T-helper 17 cell (primary cell): ENCODE data around the gene ZNF74. TPM values are rescaled to one million over a fixed set of nuclear protein-coding genes. Genes with fewer than 3 reads are reported as not detected.

Experiments
- ATAC-seq: fragments of 150-1000 bp; cut with Tn5 transposase; 2 replicates; pipeline ENCODE4 v1.10.0; 2021; ENCODE audit warnings: mild to moderate bottlenecking, moderate library complexity
- DNase-seq, 3 donors: peaks; one replicate each; pipeline versions ENCODE4 v3.0.0 to v3.0.0-alpha.2; 2020 to 2021
- H3K9me3 ChIP-seq: one replicate; pipeline ENCODE4 v1.7.0; 2013; ENCODE audit warnings: low read length, mild to moderate bottlenecking; ENCODE audit not compliant: control insufficient read depth, poor library complexity, severe bottlenecking
- H3K27ac Mint-ChIP-seq: one replicate; pipeline ENCODE4 v1.8.0; 2022; ENCODE audit warnings: mild to moderate bottlenecking, moderate library complexity, mixed read lengths
- H3K27me3 Mint-ChIP-seq: one replicate; pipeline ENCODE4 v1.8.0; 2022; ENCODE audit warnings: mixed read lengths
- H3K36me3 Mint-ChIP-seq: one replicate; pipeline ENCODE4 v1.8.0; 2022; ENCODE audit warnings: low read depth, mixed read lengths
- H3K4me1 Mint-ChIP-seq: one replicate; pipeline ENCODE4 v1.8.0; 2022; ENCODE audit warnings: mild to moderate bottlenecking, mixed read lengths
- H3K4me3 Mint-ChIP-seq: one replicate; pipeline ENCODE4 v1.8.0; 2022; ENCODE audit warnings: mild to moderate bottlenecking, moderate library complexity, mixed read lengths
- total RNA-seq, 4 donors: library from RNA in 2 of 4; stranded (reverse) in 2 of 4; gene quantifications; one replicate each; pipeline ENCODE4 v1.2.3 and lab custom pipeline; 2022 to 2026

ZNF74 gene
- total RNA-seq, 2 donors from 2014 or later = 5.2 to 5.6 TPM

DNA sequence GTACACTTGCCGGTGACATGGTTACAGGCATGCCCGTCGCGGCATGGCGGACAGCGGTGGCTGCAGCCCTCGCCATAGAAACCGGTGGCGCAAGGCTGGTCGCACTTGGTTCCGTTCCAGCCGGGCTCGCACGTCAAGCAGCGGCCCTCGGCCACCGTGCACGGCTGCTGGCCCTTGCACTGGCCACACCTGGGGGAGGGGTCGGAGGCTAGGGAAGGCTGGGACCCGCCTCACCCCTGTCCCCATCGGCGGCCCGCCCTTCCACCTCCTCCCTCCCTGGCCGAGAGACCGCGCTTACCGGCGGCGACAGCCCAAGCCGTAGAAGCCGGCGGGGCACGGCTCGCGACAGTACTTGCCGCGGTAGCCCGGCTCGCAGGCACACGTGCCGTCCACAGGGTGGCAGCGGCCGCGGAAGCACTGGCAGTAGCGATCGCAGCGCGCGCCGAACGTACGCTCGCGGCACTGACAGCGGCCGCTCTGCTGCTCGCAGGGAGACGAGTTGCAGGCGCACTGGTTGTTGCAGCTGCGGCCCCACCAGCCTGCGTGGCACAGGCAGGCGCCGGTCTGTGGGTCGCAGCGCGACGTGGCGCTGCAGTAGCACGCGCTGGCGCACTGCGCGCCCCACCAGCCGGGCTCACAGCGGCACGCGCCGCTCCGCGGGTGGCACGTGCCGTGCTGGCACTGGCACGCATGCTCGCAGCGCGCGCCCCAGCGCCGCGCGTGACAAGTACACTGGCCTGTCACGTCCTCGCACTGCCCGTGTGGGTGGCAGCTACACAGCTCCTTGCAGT lies 37.0 kb downstream of the ZNF74 start:
- Mint-ChIP-seq H3K36me3 (peaks cover 3% of the 10 kb centered on the region), H3K27ac (no peak overlapping the region), H3K4me3 (peak overlapping the region; percentile 93), H3K27me3 (peaks cover 31% of the 10 kb centered on the region), H3K4me1 (peaks cover 22% of the 10 kb centered on the region)
- no peaks in the 10 kb centered on the region for H3K9me3 ChIP-seq
- DNase-seq = peak; percentile 45 to 54 (median 53)
- peak; percentile 70 for ATAC-seq

DNA sequence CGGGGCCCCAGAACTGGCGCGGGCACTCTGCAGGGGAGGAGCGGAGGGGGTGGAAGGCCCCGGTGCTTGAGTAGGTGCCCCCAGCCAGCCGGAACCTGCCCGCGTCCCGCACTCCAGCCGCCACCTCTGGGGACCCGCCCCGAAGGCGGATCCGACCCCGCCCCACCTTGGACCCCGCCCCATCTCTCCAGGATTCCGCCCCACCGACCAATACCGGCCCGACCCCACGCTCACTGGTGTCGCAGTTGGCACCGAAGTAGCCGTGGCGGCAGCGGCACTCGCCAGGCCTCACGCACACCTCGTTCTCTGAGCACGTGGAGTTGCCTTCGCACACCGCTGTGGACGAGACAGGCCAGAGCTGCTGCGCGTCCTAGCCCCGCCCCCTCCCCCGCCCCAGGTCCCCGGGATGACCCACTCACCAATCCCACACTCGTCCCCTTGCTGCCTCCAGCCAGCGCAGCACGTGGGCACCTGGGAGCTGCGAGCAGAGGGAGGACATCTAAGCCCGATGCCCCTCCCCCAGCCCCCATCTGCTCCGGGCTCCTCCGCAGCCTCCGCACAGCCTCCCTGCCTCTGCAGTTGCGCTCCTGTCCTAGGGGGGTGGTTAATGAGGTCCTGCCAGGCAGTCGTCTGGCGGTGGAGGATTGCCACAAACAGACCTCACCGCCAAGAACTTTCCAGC lies 37.7 kb downstream of the ZNF74 start:
- Mint-ChIP-seq H3K27ac (no peak overlapping the region), H3K36me3 (peaks cover 3% of the 10 kb centered on the region), H3K27me3 (peaks cover 32% of the 10 kb centered on the region), H3K4me1 (peaks cover 22% of the 10 kb centered on the region), H3K4me3 (peak overlapping the region; percentile 93)
- DNase-seq (no peak), ATAC-seq (no peak)
- no peaks in the 10 kb centered on the region for H3K9me3 ChIP-seq

DNA sequence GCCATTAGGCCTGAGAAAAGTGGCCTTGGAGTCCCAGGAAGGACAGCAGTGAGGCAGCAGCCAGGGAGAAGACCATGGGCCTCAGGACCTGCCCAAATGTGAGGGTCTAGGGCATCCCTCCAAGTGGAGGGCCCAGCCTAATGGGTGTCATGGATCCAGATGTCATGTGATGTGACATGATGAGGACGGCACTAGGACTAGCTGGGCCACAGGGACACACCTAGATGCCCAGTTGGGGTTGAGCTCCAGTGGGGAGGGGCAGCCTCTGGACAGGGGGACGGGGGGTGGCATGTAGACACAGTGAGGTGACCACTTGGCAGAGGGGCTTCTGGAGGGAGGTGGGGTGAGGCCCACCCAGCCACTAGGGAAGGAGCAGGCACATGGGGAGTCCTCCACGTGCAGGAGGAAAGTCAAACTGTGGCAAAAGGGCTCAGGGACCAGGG lies 38.3 kb downstream of the ZNF74 start:
- Mint-ChIP-seq H3K27me3 (peaks cover 34% of the 10 kb centered on the region), H3K27ac (no peak overlapping the region), H3K4me1 (peaks cover 25% of the 10 kb centered on the region), H3K4me3 (peak overlapping the region; percentile 83), H3K36me3 (peaks cover 3% of the 10 kb centered on the region)
- no peaks in the 10 kb centered on the region for H3K9me3 ChIP-seq
- DNase-seq (no peak), ATAC-seq (no peak)

DNA sequence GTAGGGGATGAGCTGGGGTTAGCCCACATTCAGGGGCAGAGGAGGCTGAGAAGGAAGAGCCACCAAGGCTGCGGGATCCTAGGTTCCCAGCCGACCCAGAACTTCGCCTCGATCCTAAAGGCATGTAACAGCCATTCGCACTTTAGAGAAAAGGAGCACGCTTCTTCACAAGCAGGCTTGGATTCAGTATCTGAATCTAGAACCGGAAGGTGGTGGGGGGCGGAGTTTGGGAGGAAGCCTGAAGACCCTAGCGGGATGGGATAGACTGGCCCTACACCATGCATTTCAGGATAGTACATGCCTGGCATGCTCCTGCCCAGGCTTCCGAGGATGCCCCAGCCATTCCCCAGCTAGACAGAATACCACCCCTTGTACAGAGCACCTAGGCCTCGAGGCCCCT lies 39.2 kb downstream of the ZNF74 start:
- peaks cover 3% of the 10 kb centered on the region for H3K36me3 Mint-ChIP-seq
- no peaks in the 10 kb centered on the region for H3K9me3 ChIP-seq
- ATAC-seq (no peak), DNase-seq (no peak)
- peak overlapping the region; percentile 5 for H3K4me3 Mint-ChIP-seq
- peaks cover 35% of the 10 kb centered on the region for H3K27me3 Mint-ChIP-seq
- H3K4me1 Mint-ChIP-seq = peaks cover 27% of the 10 kb centered on the region
- no peak overlapping the region for H3K27ac Mint-ChIP-seq

DNA sequence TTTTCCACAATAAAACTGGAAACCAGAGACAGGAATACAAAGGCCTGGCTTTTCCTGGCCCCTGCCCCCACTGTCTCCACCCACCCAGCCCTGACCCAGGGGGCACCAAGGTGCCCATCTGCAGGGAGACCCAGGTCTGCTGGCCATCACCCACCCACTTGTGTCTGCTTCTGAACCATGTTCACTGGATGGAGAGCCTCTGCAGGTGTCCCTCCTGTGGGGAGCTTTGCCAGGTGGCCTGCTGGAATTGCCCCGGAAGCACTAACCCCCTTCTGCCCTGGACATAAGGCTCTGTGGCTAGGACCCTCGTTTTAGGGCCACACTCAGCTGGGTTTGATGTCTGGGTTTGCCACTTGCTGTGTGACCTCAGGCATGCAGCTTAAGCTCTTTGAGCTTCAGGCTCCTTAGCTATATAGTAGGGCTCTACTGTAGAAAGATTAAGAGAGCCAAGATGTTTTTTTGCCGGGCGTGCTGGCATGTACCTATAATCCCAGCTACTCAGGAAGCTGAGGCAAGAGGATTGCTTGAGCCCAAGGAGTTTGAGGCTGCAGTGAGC lies 39.8 kb downstream of the ZNF74 start:
- H3K4me1 Mint-ChIP-seq = peaks cover 31% of the 10 kb centered on the region
- peaks cover 39% of the 10 kb centered on the region for H3K27me3 Mint-ChIP-seq
- peaks cover 3% of the 10 kb centered on the region for H3K36me3 Mint-ChIP-seq
- DNase-seq = no peak
- H3K27ac Mint-ChIP-seq = no peak overlapping the region
- H3K9me3 ChIP-seq = no peaks in the 10 kb centered on the region
- ATAC-seq = no peak
- H3K4me3 Mint-ChIP-seq = peak overlapping the region; percentile 59

DNA sequence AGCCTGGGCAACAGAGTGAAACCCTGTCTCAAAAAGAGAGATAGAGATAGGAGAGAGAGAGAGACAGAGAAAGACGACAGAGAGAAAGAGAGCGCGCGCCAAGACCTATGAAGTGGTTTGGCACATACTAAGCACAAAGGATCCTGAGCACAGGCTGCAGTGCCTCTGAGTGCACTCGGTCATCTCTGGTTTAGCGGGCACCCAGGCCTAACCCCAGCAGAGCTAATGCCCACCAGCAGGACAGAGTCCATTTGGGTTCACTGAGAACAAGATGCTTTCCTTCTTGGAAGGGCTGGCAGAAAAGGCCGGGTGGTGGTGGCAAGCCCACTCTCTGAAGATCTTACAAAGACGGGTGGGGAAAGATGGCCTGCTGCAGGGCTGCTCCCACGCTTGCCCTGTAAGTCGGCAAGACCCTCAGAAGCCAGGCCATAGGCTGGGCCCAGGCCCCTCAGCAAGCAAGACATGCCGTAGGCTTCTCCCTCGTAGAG lies 40.4 kb downstream of the ZNF74 start:
- Mint-ChIP-seq H3K36me3 (peaks cover 3% of the 10 kb centered on the region), H3K4me3 (peak overlapping the region; percentile 59), H3K4me1 (peaks cover 28% of the 10 kb centered on the region), H3K27me3 (peaks cover 35% of the 10 kb centered on the region), H3K27ac (no peak overlapping the region)
- no peaks in the 10 kb centered on the region for H3K9me3 ChIP-seq
- DNase-seq (no peak), ATAC-seq (no peak)

DNA sequence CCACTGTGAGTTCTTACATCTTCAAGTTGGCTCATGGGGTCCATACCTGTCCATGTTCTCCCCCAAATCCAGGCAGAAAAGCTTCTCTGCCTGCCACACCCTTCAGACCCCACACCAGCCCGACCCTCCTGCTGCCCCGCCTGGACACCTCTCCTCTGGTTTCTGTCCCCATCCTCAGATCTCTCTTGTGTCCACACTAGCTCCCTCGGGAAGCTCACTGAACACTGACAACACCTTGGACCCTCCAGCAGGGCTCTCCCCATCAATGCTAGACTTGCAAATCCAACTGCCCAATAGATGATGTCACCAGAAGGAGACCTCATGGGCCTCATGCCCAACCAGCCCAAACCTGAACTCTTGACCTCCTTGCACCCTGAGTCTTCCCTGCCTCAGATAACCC lies 40.8 kb downstream of the ZNF74 start:
- DNase-seq = no peak
- H3K27ac Mint-ChIP-seq = no peak overlapping the region
- peaks cover 35% of the 10 kb centered on the region for H3K27me3 Mint-ChIP-seq
- ATAC-seq = no peak
- H3K36me3 Mint-ChIP-seq = peaks cover 5% of the 10 kb centered on the region
- H3K9me3 ChIP-seq = no peaks in the 10 kb centered on the region
- peaks cover 30% of the 10 kb centered on the region for H3K4me1 Mint-ChIP-seq
- H3K4me3 Mint-ChIP-seq = peak overlapping the region; percentile 53

DNA sequence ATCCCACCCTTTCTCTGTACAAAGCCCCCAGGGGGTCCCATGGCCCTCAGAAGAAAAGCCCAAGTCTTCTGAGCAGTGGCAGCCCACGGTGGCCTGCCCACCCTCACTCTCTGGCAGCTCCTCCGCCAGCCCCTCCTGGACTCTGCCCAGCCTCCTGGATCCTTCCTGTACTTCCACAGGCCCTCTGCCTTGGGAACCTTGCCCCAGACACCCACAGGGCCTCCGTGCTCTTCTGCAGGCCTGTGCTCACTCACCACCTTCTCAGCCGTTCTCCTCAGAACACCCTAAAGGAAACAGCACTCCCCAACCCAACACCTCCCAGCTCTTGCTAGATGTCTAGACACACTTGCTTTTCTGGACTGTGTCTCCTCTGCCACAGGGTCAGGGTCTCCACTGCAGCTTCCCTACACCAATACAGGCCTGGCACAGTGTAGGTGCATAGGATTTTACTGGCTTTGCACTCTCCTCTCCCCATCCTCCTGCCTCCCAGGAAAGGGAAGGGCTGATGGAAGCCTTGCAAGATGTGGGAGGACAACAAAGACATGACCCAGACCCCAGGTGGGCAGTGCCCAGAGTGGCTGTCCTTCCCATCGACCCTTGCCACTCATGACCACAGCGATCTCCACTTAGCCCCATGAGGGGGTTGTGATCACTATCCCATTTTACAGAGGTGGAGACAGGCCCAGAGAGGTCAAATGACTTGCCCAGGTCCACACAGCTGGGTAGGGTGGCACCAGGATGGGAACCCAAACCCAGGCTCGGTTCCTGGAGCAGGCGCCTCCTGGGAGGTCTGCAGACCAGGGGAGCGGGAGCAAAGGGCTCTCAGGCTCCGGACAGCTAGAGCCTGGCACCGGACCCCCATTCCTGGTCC lies 41.7 kb downstream of the ZNF74 start:
- no peak overlapping the region for H3K27ac Mint-ChIP-seq
- DNase-seq = no peak

DNA sequence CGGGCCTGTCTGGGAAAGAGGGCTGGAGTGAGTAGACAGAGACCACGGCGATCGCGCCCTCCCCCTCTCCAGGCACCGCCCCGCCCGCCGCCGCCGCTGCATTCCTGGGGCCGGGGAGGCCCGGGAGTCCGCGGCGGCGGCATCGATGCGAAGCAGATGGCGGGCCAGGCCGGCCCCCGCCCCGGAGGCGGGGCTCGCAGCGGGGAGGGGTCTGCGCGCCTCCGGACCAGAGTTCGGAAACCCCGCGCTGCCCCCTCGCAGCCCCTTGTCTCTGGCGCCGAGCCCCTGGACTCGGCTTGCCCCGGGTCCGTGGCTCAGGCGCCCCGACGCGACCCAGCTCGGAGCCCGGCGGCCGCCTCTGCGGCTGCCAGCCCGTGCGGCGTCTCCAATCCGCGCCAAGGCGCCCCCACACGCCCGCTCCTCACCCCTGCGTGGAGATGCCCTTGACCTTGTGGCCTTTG lies 42.4 kb downstream of the ZNF74 start:
- peaks cover 35% of the 10 kb centered on the region for H3K27me3 Mint-ChIP-seq
- no peak overlapping the region for H3K27ac Mint-ChIP-seq
- peak; percentile 48 for ATAC-seq
- peaks cover 30% of the 10 kb centered on the region for H3K4me1 Mint-ChIP-seq
- DNase-seq = no peak
- peak overlapping the region; percentile 85 for H3K4me3 Mint-ChIP-seq
- no peaks in the 10 kb centered on the region for H3K9me3 ChIP-seq
- H3K36me3 Mint-ChIP-seq = peaks cover 5% of the 10 kb centered on the region

More for the DNA sequence above, 41.7 kb downstream of the ZNF74 start:
- Mint-ChIP-seq H3K36me3 (peaks cover 5% of the 10 kb centered on the region), H3K4me3 (peak overlapping the region; percentile 70), H3K27me3 (peaks cover 35% of the 10 kb centered on the region), H3K4me1 (peaks cover 30% of the 10 kb centered on the region)
- ATAC-seq = no peak
- H3K9me3 ChIP-seq = no peaks in the 10 kb centered on the region

DNA sequence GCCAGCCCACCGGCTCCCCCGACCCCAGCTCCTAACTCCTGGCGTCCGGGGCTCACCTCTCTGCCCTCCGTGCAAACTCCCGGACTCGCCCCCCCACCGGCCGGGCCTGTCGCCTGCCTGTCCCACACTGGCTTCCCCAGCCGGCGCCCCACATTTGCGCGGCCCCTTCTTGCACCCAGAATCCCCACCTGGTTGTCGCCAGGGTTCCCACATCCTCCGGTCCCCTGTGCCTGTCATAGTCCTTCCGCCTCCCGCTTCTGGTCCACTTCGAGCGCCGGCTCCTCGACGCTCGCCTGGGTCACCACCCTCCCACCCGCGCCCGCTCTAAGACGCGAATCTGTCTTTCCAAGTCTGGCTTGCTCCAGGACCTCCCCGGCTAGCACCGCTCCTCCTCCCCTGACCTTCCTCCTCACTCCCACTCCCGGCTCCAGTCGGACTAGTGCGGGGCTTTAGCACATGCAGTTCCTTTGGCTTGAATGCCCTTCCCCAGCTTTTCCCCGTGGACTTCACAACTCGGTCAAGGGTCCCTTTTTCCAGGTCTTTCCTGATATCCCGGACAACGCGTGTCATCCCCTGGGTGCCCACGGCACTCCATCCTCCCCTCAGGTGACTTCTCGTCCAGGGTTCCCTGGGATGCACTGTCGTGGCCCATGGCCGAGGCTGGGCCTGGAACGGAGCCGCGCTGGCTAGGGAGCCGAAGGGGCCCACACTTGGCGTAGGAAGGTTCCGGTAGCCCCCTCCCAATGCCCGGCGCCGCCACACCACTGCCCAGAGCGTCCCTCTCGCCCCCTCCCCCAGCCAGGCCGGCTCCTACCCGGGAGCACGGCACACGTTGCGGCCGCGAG lies 43.0 kb downstream of the ZNF74 start:
- H3K36me3 Mint-ChIP-seq = peaks cover 5% of the 10 kb centered on the region
- DNase-seq (no peak), ATAC-seq (peak; percentile 49)
- no peaks in the 10 kb centered on the region for H3K9me3 ChIP-seq
- peaks cover 35% of the 10 kb centered on the region for H3K27me3 Mint-ChIP-seq
- peaks cover 30% of the 10 kb centered on the region for H3K4me1 Mint-ChIP-seq
- no peak overlapping the region for H3K27ac Mint-ChIP-seq
- peak overlapping the region; percentile 85 for H3K4me3 Mint-ChIP-seq

DNA sequence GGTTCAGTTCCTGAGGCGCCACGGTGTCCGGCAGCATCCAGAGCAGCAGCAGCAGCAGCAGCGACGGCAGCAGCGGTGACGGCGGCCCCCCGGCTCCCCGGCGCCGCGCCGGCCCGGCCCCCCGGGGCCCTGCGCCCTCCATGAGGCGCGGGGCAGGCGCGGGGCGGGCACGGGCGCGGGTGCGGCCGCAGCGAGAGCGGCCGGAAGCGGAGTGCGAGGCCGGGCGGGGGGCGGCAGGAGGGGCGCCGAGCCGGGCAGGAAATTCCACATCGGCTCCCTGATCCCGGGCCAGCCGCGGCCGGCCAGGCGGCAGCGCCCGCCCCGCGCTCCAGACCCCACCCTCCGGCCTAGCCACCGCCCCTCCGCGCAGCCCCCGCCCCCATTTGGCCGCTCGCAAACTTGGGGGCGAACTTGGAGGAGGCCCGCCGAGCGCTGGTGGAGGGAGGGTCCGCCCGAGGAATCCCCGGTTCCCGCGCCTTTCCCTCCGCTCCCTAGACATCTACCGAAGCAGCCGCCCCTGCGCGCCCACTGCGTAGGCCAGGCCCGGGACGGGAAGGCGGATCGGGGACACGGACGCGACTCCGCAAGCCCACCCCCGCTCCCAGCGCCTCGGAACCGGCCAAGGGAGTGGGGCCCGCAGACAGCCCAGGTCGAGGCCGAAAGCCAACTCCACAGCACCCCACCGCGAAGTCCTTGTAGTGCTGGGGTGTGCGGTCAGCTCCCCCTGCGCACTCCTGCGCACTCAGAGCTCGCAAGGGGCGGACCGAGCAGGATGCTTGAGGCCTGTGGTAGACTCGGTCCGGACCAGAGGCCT lies 43.9 kb downstream of the ZNF74 start, which contains the start of gene SCARF2:
Gene SCARF2 (minus strand): TSS at position 213 of the 814 bp plus-strand sequence. CDS start 71 bp downstream, at position 142.
- Mint-ChIP-seq H3K27me3 (peaks cover 33% of the 10 kb centered on the region), H3K27ac (no peak within 1 kb of the TSS)
- no peak for DNase-seq

More for the DNA sequence above, 43.9 kb downstream of the ZNF74 start, which contains the start of gene SCARF2:
- Mint-ChIP-seq H3K4me3 (peak within 1 kb of the TSS; percentile 85), H3K4me1 (peaks cover 32% of the 10 kb centered on the region), H3K36me3 (peaks cover 6% of the 10 kb centered on the region)
- H3K9me3 ChIP-seq = no peaks in the 10 kb centered on the region
- ATAC-seq = no peak
